CMK (cell line): ENCODE measurements around the gene TNK1.
"Not testable (repeated sequence)": the region's sequence is repeated elsewhere in the genome, so short reads cannot be mapped to it uniquely, and the experiment has no call there.

Source experiments
- DNase-seq: peaks from one replicate; pipeline ENCODE4 v3.0.0-alpha.2; 2010; ENCODE audit warnings: low read depth

Gene TNK1

GRCh38 chr17:7355573-7355972 is 25.3 kb upstream of the TNK1 start:
- no peak for DNase-seq

DNA sequence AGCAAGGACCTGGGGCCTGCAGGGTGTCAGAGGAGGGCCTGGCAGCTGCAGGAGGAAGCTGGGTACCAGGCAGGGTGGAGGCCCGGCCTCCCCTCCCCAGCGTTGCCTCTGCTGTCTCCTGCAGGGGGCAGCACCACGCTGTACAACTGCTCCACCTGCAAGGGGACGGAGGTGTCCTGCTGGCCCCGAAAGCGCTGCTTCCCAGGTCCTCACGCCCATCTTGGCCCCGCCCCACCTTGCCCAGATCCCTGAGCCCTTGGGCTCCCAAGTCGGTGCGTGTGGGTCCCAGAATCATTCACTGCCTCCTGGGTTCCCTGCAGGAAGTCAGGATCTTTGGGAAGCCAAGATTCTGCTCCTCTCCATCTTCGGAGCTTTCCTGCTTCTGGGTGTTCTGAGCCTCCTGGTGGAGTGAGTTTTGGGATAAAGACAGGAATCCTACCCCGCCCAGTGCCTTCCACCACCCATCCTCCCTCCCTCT is 24.8 kb upstream of the TNK1 start:
- peak; percentile 62 for DNase-seq

GRCh38 chr17:7356756-7357155 is 24.1 kb upstream of the TNK1 start:
- DNase-seq, result no peak

DNA sequence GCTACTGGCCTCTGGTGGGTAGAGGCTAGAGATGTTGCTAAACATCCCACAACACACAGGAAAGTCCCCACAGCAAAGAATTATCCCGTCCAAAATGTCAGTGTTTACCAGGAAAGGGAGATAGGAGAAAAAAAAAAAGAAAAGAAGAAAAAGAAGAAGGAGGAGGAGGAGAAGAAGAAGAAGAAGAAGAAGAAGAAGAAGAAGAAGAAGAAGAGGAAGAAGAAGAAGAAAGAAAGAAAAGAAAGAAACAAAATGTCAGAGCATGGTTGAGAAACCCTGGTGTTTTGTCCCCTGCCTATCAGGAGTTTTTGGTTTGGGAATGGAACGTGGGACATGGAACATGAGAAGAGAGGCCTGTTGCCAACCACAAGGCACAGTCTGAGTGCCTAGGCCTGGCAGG is 23.5 kb upstream of the TNK1 start:
- no peak for DNase-seq

DNA sequence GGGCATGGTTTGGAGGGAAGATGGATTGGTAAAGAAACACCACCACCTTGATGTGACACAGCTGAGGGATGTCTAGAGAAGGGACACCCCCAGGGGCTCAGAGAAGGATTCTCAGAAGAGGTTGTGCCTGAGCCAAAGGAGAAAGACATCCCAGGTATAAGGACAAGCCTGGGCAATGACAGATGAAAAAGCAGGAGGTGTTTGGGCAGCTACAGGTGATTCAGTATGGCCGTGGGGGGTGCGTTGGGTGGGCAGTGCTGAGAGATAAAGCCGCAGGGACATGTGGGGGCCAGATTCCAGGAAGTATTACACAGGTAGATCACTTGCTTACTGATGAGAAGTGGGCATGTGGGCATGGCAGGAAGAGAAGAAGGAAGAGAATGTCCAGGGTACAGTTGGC is 19.0 kb upstream of the TNK1 start:
- no peak for DNase-seq

- DNase-seq, result no peak
Observed at GRCh38 chr17:7363311-7363710, 17.6 kb upstream of the TNK1 start.

DNA sequence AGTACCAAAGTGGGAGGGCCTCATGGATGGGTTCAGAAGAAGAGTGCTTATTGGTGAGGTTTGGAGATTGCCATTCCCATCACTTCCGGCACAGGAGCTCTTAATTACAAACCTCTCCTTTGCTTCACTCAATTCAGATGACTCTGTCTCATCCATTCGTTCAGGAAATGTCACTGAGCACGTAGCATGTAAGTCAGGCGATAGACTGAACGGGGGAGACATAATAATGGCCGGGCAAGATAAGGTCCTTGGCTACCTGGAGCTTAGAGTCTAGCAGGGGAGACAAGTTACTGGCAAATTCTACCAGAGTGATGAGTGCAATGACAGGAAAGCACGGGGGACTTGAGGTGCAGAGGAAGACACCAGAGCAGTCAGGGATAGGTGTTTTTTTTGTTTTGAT is 14.9 kb upstream of the TNK1 start:
- not testable (repeated sequence) for DNase-seq

DNA sequence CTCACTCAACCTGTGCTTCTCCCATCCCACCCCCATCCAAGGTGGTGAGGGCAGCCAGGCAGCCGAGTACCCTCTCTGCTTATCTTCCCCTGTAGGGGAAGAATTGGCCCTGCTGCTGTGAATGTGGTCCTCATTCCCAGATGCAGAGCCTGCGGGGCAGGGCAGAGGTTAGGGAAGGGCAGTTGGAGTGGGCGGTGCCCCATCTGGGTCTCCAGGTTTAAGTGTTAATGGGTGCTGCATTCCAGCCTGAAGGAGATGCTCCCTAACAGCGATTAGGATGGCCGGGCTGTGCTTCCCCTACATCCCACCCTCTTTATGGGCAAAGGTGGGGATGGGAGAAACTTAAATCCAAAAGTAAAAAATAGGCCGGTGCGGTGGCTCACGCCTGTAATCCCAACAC is 13.8 kb upstream of the TNK1 start:
- DNase-seq, result no peak

- no peak for DNase-seq
Observed at GRCh38 chr17:7367918-7368598, 12.8 kb upstream of the TNK1 start.

GRCh38 chr17:7368599-7368994 is 12.3 kb upstream of the TNK1 start:
- DNase-seq, result not testable (repeated sequence)

- no peak for DNase-seq
Observed at GRCh38 chr17:7369825-7370224, 11.1 kb upstream of the TNK1 start.

GRCh38 chr17:7370853-7371252 is 10.0 kb upstream of the TNK1 start:
- no peak for DNase-seq

DNA sequence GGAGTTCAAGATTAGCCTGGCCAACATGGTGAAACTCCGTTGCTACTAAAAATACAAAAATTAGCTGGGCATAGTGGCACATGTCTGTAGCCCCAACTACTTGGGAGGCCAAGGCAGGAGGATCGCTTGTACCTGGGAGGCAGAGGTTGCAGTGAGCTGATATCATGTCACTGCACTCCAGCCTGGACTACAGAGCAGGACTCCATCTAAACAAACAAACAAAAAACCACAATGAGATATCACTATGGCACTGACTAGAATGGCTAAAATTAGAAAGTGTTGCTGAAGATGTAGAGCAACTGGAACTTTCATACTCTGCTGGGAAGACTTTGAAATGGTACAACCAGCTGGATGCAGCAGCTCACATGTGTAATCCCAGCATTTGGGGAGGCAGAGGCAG is 6.5 kb upstream of the TNK1 start:
- no peak for DNase-seq

GRCh38 chr17:7379134-7379533 is 1.8 kb upstream of the TNK1 start:
- no peak for DNase-seq

DNA sequence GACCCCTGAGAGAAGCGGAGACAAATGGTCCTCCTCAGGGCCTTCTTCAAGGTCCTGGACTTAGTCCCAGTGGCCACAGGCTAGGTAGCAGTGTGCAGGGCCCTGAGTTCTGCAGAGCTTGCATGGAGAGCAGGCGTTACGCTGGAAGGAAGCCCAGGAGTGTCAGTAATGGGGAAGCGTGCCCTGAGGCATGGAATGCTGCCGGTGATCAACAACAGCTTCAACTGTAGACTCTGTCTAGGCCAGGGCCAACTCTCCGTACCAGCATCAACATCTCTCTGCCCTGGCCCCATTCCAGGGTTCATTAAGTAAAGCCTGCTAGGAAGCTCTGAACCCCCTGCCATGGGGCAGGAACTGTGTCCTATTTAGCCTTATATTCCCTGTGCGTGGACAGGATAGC is 568 bp upstream of the TNK1 start:
- no peak for DNase-seq

GRCh38 chr17:7382901-7383300 is 2.0 kb downstream of the TNK1 start:
- DNase-seq, result no peak

DNA sequence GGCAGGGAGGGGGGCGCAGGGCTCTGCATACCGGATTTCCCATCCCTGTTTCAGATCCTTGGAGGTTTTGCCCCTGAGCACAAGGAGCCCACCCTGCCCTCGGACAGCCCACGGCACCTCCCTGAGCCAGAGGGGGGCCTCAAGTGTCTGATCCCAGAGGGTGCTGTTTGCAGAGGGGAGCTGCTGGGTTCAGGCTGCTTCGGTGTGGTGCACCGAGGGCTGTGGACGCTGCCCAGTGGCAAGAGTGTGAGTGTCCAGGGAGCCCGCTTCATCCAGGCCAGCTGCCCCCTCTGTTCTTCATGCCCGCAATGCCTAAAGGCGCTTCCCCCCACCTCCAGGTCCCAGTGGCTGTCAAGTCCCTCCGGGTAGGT is 2.5 kb downstream of the TNK1 start:
- DNase-seq, result no peak

DNA sequence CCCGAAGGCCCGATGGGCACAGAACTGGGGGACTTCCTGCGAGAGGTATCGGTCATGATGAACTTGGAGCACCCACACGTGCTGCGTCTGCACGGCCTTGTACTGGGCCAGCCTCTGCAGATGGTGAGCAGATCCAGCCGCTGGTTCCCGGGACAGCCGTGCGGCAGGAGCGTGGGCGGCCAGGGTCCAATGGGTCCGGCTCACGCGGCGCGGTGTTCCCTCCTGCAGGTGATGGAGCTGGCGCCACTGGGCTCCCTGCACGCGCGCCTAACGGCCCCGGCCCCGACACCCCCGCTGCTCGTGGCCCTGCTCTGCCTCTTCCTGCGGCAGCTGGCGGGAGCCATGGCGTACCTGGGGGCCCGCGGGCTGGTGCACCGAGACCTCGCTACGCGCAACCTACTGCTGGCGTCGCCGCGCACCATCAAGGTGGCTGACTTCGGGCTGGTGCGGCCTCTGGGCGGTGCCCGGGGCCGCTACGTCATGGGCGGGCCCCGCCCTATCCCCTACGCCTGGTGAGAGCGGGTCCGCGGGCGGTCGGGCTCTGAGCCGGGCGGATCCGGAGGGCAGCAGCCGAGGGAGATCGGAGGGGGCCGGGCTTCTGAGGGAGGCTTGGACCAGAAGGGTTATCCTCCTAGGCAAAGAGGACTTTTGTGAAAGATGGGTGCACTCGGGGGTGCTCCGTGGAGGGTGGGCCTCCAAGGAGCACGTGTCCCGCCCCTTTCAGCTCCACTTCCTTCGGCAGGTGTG is 3.0 kb downstream of the TNK1 start:
- DNase-seq, result no peak

DNA sequence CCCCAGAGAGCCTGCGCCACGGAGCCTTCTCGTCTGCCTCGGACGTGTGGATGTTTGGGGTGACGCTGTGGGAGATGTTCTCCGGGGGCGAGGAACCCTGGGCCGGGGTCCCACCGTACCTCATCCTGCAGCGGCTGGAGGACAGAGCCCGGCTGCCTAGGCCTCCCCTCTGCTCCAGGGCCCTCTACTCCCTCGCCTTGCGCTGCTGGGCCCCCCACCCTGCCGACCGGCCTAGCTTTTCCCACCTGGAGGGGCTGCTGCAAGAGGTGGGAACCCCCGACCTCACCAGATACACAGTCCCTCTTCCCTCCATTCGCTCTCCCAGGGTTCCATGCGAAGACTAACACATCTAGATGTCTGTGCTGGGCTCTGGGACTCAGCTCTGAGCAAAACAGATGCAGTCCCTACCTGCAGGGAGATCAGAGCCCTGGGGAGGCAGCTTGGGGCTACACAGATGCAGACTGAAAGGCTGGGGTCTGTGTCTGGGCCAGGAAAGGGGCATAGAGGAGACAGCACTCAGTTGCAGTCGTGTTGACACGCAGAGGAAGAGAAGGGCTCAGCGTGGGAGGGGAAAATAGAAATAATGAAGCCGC is 3.7 kb downstream of the TNK1 start:
- DNase-seq, result no peak

GRCh38 chr17:7388856-7389255 is 8.0 kb downstream of the TNK1 start:
- DNase-seq, result no peak

DNA sequence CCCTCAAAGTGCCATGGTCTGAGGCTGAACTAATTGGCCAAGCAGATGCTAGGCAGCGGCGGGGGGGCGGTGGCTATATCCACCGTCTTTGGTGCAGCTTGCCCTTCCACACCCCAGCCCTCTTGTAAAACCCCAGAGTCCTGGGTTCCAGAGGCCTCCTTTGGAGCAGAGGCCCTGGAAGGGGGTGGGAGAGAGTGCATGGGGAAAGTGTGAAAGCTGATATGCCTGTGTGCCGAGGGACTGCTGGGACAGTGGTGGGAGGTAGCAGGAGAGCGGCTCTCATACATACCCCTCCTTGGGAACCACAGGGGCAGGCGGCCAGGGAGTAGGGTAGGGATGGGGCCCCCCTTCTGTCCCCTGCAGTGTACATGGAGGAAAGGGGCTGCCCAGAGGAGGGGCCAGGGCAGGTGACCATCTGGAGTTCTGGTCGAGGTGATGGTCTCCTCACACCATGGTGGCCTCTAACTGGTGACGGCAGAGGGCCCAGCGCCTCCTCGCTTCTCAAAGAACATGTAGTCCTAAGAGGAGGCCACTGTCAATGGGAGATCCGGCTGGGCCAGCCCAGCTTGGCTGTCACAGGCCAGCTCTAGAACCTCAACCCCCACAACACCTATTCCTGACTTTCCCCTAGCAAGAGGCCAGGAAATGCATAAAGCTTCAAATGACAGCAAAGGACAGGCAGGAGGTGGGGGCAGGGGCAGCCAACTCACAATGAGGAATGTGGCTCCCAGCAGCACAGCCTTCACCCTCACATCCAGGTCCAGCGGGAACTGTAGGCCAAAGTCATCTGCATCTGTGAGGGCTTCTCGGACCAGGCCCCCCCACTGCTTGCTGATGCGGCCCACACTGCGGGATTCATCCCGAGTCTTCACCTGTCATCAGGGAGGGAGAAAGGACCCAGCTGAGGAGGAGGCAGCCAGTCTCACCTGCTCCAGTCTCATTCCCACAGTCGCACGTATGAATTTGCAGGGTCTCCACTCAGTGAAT is 9.3 kb downstream of the TNK1 start:
- DNase-seq, result no peak

- DNase-seq, result no peak
Observed at GRCh38 chr17:7391307-7391706, 10.4 kb downstream of the TNK1 start.
